COLO668 (cell line): ENCODE measurements around the gene ABAT.

Experiments used
- DNase-seq: peaks from one replicate; lab custom pipeline; 2025; ENCODE audit not compliant: unreplicated experiment; lab: John Stamatoyannopoulos, UW

Gene ABAT

DNA sequence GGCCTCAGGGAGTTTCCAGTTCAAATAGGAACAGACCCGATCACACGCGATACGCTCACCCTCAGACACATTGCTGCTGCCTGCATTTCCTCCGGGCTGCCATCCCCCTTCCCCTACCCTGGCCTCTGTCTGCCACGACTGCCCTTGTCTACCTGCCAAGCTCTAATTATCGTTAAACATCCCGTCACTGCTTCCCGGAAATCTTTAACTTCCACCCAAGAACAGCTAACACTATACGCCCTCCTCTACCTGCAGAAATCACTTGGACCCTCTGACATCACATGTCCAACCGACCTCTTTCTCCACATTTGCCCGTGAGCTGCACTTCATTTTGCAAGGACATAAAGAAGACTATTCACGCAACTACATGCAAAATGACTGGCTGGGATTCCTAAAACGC is 40.4 kb downstream of the ABAT start:
- no peak for DNase-seq

- DNase-seq: no peak
These were observed 41.6 kb downstream of the ABAT start for GRCh38 chr16:8716052-8716451.

DNA sequence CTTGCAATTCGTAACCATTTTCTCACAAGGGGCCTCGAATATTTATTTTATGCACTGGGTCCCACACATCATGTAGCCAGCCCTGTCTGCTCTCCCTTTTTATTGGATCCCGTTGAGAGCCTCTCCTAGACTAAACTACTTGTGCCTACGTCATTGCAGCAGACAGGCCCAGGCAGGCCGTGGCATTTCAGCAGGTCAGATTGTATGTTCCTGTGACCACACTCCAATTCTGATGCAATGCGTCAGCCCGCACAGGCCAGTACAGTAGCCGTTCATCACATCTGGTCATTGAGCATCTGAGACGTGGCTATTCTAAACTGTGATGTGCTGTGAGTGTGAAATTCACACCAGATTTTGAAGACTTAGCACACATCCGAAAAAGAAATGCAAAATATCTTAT is 42.2 kb downstream of the ABAT start:
- DNase-seq: peak; percentile 12

DNA sequence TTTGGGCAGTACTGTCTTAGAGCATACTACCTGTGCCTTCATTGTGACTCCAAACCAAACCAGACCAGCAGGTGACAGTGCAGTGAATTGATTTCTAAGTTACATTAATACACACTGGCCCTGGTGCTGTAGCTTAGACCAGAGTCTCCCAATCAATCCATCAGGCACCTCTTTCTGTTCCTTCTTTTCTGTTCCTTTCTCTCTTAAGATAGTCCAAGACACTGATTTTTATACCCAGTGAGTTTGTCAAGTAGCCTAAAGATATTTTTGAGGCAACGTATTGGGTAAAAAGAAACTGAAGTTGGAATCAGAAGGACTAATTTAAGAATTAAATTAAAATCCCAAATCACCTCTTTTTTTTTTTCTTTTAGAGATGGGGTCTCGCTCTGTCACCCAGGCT is 43.1 kb downstream of the ABAT start:
- DNase-seq: no peak

- DNase-seq: no peak
These were observed 43.5 kb downstream of the ABAT start for GRCh38 chr16:8717892-8718415.

- peak; percentile 11 for DNase-seq
These were observed 44.6 kb downstream of the ABAT start for GRCh38 chr16:8718851-8719680.

- DNase-seq: peak; percentile 60
These were observed 45.9 kb downstream of the ABAT start for GRCh38 chr16:8720080-8720966.

DNA sequence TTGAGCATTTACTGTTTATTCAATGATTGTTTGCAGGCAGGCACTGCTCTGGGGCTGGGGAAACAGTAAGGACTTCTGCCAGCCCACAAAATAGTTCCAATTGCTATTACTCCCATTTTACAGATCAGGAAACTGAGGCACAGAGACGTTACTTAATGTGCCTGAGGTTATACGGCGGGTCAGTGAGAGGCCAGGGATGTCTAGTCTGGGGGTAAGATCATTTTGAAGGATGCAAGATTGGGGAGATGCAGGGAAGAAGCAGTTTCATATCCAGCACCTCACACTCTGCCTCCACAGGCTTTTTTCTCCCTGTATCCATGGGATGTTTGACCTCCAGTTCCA is 46.5 kb downstream of the ABAT start:
- DNase-seq: no peak

DNA sequence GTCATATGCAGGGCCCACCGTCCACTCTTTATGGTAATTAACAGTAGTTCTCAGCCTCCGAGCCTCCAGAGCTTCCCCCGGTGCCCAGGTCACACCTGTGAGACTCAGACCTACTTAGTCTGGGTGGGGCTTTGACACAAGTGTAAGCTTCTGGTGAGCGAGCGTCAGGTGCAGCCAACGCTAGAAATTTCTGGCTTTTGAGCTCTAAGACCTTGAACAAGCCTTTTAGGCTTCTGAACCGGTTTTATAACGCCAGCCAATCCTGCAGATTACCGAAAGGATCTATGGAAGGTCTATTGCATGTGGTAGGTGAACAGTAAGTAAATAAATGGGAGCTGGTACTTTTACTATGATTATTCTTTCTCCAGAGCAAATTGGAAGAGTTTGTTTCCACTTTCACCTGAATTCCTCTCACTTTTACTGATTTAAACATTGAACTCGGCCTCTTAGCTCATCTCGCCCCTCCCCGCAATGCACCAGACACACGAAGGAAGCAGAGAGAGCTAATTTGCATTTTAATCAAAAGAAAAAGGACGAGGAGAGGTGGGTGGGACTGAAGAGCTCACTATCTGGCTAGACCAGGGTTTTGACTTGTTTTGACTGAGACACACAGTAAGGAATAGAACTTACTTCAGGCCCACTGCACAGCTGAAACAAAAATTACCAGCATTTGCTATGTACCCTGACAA is 47.1 kb downstream of the ABAT start:
- no peak for DNase-seq

GRCh38 chr16:8722025-8722348 is 47.6 kb downstream of the ABAT start:
- no peak for DNase-seq

GRCh38 chr16:8725513-8726178 is 51.2 kb downstream of the ABAT start:
- DNase-seq: no peak

DNA sequence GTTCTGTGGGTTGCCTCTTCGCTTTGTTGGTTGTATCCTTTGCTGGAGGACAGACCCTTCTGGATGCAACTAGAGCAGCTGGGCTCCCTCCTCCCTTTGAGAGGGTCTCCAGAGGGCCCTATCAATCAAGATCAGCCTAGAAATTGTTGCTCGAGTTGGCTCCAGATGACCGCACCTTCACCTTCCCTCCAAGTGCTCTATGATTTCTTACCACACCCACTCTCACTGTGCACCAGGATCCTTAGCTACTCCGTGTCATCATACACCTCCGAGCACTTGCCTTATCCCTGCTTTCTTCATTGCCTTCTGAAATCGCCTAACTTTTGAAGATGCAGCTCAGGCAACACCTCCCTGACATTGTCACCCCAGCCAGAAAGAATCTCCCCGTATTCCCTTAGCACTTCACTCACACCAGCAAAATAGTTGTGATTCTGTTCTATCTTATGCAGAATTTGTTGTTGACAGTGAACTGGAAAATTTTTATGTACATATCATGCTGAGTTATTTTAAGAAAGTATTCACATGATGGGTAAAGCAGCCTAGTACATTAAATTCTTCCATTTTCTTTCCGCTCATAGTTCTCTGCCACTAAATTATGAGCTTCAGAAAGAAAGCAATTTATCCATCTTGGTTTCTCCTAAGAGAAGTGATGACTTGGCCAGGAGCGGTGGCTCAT is 52.9 kb downstream of the ABAT start:
- DNase-seq: no peak

DNA sequence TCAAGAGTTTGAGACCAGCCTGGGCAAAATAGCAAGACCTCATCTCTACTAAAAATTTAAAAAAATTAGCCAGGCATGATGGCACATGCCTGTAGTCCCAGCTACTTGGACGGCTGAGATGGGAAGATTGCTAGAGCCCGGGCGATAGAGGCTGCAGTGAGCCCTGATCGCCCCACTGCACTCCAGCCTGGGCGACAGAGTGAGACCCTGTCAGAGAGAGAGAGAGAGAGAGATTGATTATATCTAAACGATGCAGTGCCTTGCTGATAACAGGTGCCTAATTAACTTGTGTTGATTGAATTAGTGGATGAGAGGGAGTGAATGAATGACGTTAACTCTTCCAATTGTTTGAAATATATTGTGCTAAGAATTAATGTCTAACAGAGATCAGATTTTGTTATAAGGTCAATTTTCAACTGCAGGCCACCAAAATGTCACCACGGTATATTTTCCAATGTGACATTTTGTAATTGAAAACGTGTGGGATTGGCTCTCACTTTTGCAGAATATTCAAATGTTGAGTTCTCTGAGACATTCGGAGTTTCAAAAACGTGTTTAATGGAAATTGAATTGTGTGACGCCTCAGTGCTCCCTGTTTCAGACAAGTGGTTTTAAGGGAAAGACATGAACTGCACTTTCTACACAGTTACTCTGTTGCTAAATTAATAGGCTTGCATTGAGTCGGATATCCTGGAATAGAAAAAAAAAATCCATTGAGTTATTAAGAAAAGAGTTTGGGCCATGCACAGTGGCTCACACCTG is 53.6 kb downstream of the ABAT start:
- DNase-seq: no peak

GRCh38 chr16:8729779-8730334 is 55.4 kb downstream of the ABAT start:
- no peak for DNase-seq

DNA sequence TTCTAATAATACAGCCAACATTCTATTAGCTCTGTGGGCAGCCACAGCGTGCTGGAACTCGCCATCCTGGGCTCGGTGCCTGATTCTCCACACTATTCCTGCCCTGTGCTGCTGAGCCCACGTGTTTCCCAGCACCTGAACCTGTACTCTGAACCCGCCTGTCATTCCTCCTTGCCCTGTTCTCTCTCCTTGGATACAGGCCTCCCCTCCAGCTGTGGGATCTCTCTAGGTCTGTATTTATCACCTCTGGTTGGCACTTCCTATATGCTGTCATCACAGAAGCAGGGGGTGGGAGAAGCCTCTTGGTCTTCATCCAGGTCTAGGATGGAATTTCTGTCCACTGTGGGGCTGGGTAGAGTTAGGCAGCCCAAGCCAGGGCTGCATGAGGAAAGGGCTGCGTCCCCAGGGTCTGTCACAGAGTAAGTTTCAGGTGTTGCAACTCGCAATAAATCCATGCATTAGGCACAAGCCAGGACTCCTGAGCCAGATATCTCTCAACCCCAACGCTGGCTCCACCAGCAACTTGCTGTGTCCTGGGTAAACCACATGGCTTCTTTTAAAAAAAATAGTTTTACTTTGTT is 56.0 kb downstream of the ABAT start:
- DNase-seq: no peak

DNA sequence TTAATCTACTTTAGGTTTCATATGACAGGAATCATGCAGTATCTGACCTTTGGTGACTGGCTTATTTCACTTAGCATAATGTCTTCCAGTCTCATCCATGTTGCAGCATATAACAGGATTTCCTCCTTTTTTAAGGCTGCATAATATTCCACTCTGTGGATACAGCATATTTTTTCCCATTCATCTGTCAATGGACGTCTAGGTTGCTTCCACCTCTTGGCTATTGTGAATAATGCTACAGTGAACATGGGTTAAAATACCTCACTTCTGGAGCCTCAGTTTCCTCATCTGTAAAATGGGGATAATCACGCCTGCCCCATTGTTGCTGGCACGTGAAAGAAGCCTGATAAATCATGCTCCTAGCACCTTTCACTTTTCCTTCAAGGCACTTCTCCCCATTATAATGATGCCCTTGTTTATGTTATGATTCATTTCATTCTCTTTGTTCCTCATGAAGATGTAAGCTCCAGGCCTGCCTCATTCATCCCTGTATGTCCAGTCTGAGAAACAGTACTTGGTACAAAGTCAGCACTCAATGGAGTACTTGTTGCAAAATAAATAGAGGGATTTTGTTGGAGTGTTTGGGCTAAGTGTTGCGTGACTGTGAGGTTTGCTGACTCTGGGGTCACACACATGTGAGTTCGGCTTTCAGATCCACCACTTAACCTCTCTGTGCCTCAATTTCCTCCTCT is 59.6 kb downstream of the ABAT start:
- no peak for DNase-seq

DNA sequence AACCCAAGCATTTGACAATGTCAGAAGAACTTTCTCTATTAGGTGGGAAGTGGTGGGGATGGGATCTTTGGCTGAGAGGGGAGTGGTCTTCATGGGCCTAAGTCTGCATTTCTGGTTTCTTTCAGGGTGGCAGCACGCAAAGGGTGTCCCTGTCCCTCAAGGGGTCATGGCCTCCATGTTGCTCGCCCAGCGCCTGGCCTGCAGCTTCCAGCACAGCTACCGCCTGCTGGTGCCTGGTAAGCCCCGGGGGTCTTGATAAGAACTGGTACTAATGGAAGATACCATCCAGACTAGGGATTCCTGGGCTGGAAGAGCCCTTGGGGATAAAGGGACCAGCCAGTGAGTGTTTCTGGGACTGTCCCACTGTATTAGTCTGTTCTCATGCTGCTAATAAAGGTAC is 61.2 kb downstream of the ABAT start:
- no peak for DNase-seq

- no peak for DNase-seq
These were observed 61.8 kb downstream of the ABAT start for GRCh38 chr16:8736123-8736668.
